OCI-LY3 (cell line): Measurements from ENCODE around the gene GPR32.
"Not testable (repeated sequence)": the region's sequence is repeated elsewhere in the genome, so short reads cannot be mapped to it uniquely, and the experiment has no call there.

Experiments
- H2AFZ ChIP-seq: fragments of 200-600, 300-600 bp; shearing (Covaris generic); 2 replicates; pipeline ENCODE4 v1.6.0; 2014; ENCODE audit warnings: antibody characterized with exemption, low read depth, low read length
- H3K27ac ChIP-seq: fragments of 200-600, 300-600 bp; sonication (generic); 2 replicates; pipeline ENCODE4 v1.5.1; 2014; ENCODE audit warnings: mild to moderate bottlenecking, low read length, moderate library complexity, mixed read lengths
- H3K27me3 ChIP-seq: fragments of 200-600, 300-600 bp; sonication (generic); 2 replicates; pipeline ENCODE4 v1.6.1; 2014; ENCODE audit warnings: low read depth, low read length, mixed read lengths
- H3K36me3 ChIP-seq: fragments of 200-600, 300-600 bp; sonication (generic); replicated peaks from 2 replicates; pipeline ENCODE3; 2014; ENCODE audit warnings: low read depth, low read length, mixed read lengths
- H3K4me1 ChIP-seq: fragments of 300-600, 200-600 bp; sonication (generic); 2 replicates; pipeline ENCODE4 v1.6.1; 2014; ENCODE audit warnings: low read length, mixed read lengths
- H3K4me2 ChIP-seq: fragments of 200-600, 300-600 bp; sonication (generic); 2 replicates; pipeline ENCODE4 v1.6.1; 2014; ENCODE audit warnings: low read length, mixed read lengths
- H3K4me3 ChIP-seq: fragments of 300-600, 200-600 bp; sonication (generic); 2 replicates; pipeline ENCODE4 v1.5.1; 2014; ENCODE audit warnings: antibody characterized with exemption, mild to moderate bottlenecking, low read length, moderate library complexity
- H3K79me2 ChIP-seq: fragments of 300-600, 200-600 bp; shearing (Covaris generic); 2 replicates; pipeline ENCODE4 v1.6.1; 2014; ENCODE audit warnings: mild to moderate bottlenecking, low read length, mixed read lengths
- H3K9ac ChIP-seq: fragments of 300-600, 200-600 bp; shearing (Covaris generic); 2 replicates; pipeline ENCODE4 v1.6.0; 2014; ENCODE audit warnings: mild to moderate bottlenecking, low read length, moderate library complexity
- H3K9me3 ChIP-seq: fragments of 200-600, 300-600 bp; shearing (Covaris generic); 2 replicates; pipeline ENCODE4 v1.6.1; 2014; ENCODE audit warnings: low read length, mixed read lengths; ENCODE audit not compliant: insufficient read depth
- H4K20me1 ChIP-seq: fragments of 200-600, 300-600 bp; sonication (generic); 2 replicates; pipeline ENCODE4 v1.6.1; 2016; ENCODE audit warnings: low read length, mixed read lengths; ENCODE audit not compliant: insufficient read depth
- CTCF ChIP-seq: fragments of 200-600, 300-600 bp; sonication (generic); IDR thresholded peaks from 2 replicates; pipeline ENCODE4 v1.5.1; 2014; ENCODE audit warnings: antibody characterized with exemption, low read length, low read depth
- EZH2phosphoT487 ChIP-seq: fragments of 200-600 bp; shearing (Covaris generic); IDR thresholded peaks from 2 replicates; pipeline ENCODE4 v1.6.1; 2018; ENCODE audit warnings: antibody characterized with exemption, mixed run types, low read depth

GPR32 gene

GRCh38 chr19:50753879-50754278, 16.4 kb upstream of the GPR32 start:
- Histone ChIP-seq H3K27ac (no peak overlapping the region), H3K9me3 (no peaks in the 10 kb centered on the region), H3K79me2 (no peaks in the 10 kb centered on the region), H3K4me3 (no peak overlapping the region), H2AFZ (no peak overlapping the region), H3K27me3 (peaks cover 18% of the 10 kb centered on the region), H3K4me1 (no peaks in the 10 kb centered on the region), H3K4me2 (no peak overlapping the region), H4K20me1 (no peaks in the 10 kb centered on the region), H3K36me3 (no peaks in the 10 kb centered on the region), H3K9ac (no peak overlapping the region)
- TF ChIP-seq EZH2phosphoT487 (no peak), CTCF (no peak)

GRCh38 chr19:50756244-50756643, 14.0 kb upstream of the GPR32 start:
- H3K9ac ChIP-seq, H3K4me1 ChIP-seq, H3K27ac ChIP-seq, H3K4me3 ChIP-seq, H2AFZ ChIP-seq, H3K9me3 ChIP-seq, H3K36me3 ChIP-seq, H4K20me1 ChIP-seq, H3K79me2 ChIP-seq, H3K4me2 ChIP-seq: not testable (repeated sequence)
- peaks cover 15% of the 10 kb centered on the region for H3K27me3 ChIP-seq

GRCh38 chr19:50757624-50758023, 12.6 kb upstream of the GPR32 start:
- H3K4me3 ChIP-seq, H4K20me1 ChIP-seq, H3K36me3 ChIP-seq, H3K27ac ChIP-seq, H3K9me3 ChIP-seq, H3K79me2 ChIP-seq, H3K4me1 ChIP-seq, H3K9ac ChIP-seq, H2AFZ ChIP-seq, H3K4me2 ChIP-seq: not testable (repeated sequence)
- peaks cover 15% of the 10 kb centered on the region for H3K27me3 ChIP-seq

GRCh38 chr19:50759076-50759475, 11.2 kb upstream of the GPR32 start:
- H3K27ac ChIP-seq, H3K9ac ChIP-seq, H3K79me2 ChIP-seq, H3K9me3 ChIP-seq, H3K36me3 ChIP-seq, H2AFZ ChIP-seq, H3K4me3 ChIP-seq, H4K20me1 ChIP-seq, H3K4me1 ChIP-seq, H3K4me2 ChIP-seq: not testable (repeated sequence)
- H3K27me3 ChIP-seq, result peaks cover 15% of the 10 kb centered on the region

- no peak overlapping the region for H3K9ac ChIP-seq
- no peaks in the 10 kb centered on the region for H3K4me1 ChIP-seq
- H3K4me2 ChIP-seq, result no peak overlapping the region
- H2AFZ ChIP-seq, result peak overlapping the region; percentile 66; the same call in 1 of the 2 replicates
- H3K36me3 ChIP-seq, result no peaks in the 10 kb centered on the region
- TF ChIP-seq EZH2phosphoT487 (no peak), CTCF (no peak)
- H3K4me3 ChIP-seq, result no peak overlapping the region
- no peaks in the 10 kb centered on the region for H3K9me3 ChIP-seq
- H3K27me3 ChIP-seq, result peaks cover 6% of the 10 kb centered on the region
- H3K79me2 ChIP-seq, result no peaks in the 10 kb centered on the region
- H3K27ac ChIP-seq, result no peak overlapping the region
- H4K20me1 ChIP-seq, result no peaks in the 10 kb centered on the region
Measured at GRCh38 chr19:50759886-50760285, 10.4 kb upstream of the GPR32 start.

- H3K27me3 ChIP-seq, H3K9me3 ChIP-seq, H2AFZ ChIP-seq, H3K36me3 ChIP-seq, H3K27ac ChIP-seq, H3K79me2 ChIP-seq, H3K4me3 ChIP-seq, H3K9ac ChIP-seq, H3K4me2 ChIP-seq, H3K4me1 ChIP-seq, H4K20me1 ChIP-seq: not testable (repeated sequence)
Measured at GRCh38 chr19:50761501-50761900, 8.8 kb upstream of the GPR32 start.

- H3K27me3 ChIP-seq, H3K9me3 ChIP-seq, H3K79me2 ChIP-seq, H4K20me1 ChIP-seq, H3K9ac ChIP-seq, H3K4me3 ChIP-seq, H2AFZ ChIP-seq, H3K4me1 ChIP-seq, H3K4me2 ChIP-seq, H3K36me3 ChIP-seq, H3K27ac ChIP-seq: not testable (repeated sequence)
Measured at GRCh38 chr19:50763521-50763920, 6.7 kb upstream of the GPR32 start.
